DMS53 treated with DMSO at 0.1 percent for 48 hours (cell line): ENCODE measurements around the gene LRRC36.
"Not testable (repeated sequence)": the region's sequence is repeated elsewhere in the genome, so short reads cannot be mapped to it uniquely, and the experiment has no call there.

ENCODE experiments used
- DNase-seq: peaks from one replicate; lab custom pipeline; 2025; ENCODE audit not compliant: unreplicated experiment; lab: John Stamatoyannopoulos, UW

Gene LRRC36

GRCh38 chr16:67341250-67341649 lies 14.6 kb downstream of the LRRC36 start:
- DNase-seq = no peak

DNA sequence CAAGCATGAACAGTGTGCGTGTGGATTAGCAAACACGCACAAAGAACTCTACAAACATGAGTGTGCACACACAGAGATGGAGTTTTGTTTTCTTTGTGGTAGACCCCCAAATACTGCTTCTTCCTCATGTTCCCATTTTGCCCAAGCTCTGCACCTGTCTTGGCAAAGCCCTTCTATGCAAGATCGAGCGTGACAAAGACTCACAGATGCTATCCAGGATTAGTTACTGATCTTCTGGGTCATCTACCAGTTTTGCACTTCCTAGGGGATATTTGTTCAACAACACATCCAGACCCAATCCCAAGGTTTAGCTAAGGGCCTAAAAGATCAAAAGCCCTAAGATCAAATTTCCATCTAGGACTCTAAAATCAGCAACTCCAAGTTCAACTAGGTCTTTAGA lies 16.0 kb downstream of the LRRC36 start:
- no peak for DNase-seq

DNA sequence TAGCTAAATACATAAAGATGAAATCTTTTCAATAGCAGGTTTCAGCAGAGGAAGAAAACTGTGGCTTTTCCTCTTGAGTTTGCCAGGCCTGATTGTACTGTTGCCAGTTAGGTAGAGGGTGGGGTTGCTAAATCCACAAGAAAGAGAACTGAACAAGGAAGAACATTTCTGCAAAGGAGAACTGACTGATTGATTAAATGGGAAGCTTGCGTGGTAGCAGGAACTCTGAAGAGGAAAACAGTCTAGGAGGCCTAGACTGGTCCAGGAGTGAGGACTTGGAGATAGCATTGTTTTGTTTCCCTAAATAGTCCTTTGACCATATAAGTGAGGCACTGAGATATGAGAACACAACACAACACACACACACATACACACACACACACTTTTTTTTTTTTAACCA lies 18.8 kb downstream of the LRRC36 start:
- DNase-seq = no peak

DNA sequence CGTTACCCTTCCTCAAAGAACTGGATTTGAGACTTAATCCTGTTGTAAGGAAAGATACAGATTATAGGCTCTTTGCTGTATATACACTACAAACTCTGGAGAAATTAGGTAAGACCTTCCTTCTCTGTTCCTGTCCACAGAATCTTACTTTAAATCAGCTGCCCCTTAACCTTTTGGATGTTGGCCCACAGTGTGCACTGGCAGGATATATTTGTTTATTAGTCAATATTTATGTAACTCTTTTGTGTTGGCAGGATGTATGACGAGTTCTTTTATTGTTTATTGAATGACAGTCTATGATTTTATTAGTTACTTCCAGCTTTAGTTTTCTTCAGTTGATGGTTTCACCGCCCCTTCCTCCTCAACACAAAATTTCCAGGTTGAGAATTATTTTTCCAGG lies 19.7 kb downstream of the LRRC36 start:
- DNase-seq = peak; percentile 20

DNA sequence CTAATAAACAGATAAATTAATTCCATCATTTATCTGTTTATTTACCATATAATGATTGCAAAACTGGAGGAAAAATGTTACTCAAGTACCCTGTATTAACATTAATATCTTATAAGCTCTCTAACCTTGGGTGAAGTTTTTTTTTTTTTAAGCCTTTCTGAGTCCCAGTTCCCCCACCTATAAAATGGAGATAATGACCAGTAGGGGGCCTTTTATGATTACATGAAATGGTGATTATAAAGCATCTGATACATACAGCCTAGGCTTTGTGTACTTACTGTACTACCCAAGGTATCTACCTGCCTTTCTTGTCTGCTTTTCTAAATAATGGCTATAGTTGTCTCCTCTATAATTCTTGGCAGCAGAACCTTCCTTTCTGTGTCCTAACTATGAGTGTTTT lies 22.6 kb downstream of the LRRC36 start:
- DNase-seq = peak; percentile 30

DNA sequence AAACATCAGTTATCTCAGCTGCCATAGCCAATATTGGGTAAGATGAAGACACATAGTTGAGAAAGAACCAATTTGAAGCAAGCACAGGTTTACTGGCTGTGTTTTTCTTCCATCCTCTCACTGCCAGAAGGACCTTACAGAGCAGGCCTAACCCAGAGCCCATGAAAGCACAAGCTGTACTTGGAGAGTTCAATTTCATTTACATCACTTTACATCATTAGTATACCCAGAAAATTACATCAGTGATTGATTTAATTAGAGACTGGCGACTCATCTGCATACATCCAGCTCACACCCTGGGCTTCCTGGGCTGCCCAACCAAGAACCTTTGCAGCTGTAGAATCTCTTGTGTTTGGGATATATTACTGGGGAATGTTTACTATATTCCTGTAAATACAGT lies 23.7 kb downstream of the LRRC36 start:
- DNase-seq = no peak

GRCh38 chr16:67352463-67352862 lies 25.8 kb downstream of the LRRC36 start:
- DNase-seq = not testable (repeated sequence)

DNA sequence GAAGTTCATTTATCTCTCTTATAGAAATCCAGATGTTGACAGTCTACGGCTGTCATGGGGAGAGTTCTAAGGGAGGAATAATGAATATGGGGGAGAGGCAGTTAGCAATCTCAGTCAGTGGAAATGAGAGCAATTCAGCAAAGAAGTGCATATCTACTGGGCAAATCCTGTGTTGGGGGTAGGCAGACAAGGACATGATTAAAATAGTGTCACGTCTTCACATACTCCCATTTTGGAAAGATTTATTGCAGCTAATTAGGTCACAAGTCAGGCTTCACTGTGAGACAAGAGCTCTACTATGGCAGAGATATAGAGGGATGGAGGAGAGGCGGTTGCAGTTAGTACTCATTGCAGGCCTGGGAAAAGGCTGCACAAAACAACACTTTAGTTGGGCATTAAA lies 29.8 kb downstream of the LRRC36 start:
- DNase-seq = no peak

DNA sequence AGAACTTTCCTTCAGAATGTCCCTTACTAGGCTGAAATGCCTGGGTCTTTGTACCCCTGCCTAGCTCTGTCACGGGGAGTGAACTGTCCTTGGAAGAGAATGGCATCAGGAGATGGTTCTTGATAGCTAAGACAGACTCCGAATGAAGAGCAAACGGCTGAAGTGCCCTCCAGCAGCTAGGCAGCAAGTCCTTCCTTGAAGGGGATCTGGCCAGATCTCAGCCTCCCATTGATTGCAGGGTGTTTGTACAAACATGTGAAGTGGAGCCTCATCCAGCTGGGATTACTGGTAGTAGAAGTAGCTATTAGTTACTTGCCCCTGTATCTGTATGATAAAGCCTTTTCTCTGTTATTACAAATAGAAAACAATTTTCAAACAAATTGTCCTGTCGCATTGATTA lies 30.9 kb downstream of the LRRC36 start:
- no peak for DNase-seq

DNA sequence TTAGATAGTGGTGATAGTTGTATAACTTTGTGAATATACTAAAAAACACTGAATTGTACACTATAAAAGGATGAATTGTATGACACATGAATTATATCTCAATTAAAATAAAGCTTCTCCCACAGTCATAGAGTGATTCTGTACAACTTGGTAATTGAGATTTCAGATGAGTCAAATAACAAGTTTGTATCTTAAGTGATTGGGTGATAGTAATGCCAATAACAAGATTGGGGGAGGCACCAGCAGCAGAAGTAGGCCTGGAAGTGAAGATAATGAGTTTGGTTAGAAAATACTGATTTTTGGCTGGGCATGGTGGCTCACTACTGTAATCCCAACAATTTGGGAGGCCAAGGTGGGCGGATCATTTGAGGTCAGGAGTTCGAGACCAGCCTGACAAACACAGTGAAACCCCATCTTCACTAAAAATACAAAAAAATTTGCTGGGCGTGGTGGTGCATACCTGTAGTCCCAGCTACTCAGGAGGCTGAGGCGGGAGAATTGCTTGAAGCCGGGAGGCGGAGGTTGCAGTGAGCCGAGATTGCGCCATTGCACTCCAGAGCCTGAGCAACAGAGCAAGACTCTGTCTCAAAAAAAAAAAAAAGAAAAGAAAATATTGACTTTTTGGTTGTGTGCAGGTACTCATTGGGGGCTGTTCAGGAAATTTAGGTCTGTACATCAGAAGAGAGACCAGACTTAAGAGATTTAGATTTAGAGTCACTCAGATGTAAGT lies 33.1 kb downstream of the LRRC36 start:
- not testable (repeated sequence) for DNase-seq

GRCh38 chr16:67361038-67361437 lies 34.4 kb downstream of the LRRC36 start:
- no peak for DNase-seq

DNA sequence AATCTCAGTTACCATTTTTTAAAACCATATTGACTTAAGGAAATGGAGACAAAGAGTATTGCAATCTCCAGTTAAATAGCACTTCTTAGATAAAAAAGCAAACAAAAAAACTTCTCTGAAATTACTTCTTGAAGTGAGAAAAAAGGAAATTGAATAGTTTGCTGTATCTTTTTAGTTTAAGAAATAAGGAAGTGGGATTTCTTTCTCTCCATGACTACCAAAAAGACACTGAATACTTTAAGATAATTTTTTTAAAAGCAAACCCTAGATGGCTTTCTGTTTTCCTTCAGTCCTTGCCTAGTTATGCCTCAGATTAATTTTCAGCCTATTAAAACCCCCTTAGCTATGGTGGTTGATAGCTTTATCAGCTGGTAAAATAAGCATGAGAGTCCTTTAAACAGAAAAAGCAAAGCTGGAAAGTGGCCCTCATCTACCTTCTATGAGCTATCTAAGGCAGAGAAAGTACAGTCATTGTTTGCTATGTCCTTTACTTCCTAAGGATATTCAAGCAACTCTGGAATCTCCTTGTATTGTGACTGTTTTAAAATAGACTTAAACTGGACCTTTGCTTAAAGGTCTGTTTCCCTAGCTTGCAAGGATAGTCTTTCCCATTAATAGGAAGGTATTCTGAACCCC lies 38.1 kb downstream of the LRRC36 start:
- no peak for DNase-seq

DNA sequence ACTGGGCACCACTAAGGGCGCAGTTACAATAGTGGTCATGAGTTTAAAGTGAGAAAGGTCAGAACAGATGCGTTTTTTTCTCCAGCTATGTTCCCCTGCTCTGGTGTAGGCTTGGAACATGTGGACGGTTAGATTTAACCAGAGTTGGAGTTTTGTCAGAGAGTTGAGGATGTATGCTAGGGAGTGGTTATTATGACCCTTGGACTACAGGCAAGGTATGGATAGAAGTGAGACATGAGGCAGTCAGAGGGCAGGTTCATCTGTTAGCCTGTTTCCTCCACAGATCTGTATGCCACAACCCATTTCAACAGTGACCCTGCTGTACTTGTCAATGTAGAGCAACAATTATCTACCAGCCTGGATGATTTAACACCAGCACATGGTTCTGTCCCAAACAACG lies 44.0 kb downstream of the LRRC36 start:
- DNase-seq = no peak

DNA sequence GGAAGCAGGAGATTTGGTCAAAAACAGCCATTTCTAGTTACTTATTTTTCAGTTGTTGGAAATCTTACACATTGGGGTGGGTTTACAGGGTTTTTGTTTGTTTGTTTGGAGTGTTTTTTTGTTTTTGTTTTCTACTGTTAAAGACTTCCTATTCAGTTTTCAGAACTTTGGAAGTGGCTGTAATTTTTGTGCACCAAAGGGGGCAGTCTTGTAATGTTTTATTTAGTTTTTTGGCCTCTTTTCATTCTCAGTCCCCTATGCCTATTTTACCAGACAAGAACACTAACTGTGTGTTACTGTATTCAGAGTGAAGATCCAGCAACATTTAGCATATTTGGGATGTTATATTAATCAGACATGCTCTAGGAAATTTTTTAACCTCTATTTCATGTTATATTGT lies 46.0 kb downstream of the LRRC36 start:
- DNase-seq = no peak

GRCh38 chr16:67376012-67376411 lies 49.4 kb downstream of the LRRC36 start:
- DNase-seq = not testable (repeated sequence)

GRCh38 chr16:67378642-67379041 lies 52.0 kb downstream of the LRRC36 start:
- DNase-seq = no peak

- no peak for DNase-seq
Measured at GRCh38 chr16:67383284-67383683, 56.7 kb downstream of the LRRC36 start.

GRCh38 chr16:67384778-67385510 lies 58.3 kb downstream of the LRRC36 start:
- DNase-seq = no peak

GRCh38 chr16:67386861-67387455 lies 60.3 kb downstream of the LRRC36 start:
- no peak for DNase-seq

DNA sequence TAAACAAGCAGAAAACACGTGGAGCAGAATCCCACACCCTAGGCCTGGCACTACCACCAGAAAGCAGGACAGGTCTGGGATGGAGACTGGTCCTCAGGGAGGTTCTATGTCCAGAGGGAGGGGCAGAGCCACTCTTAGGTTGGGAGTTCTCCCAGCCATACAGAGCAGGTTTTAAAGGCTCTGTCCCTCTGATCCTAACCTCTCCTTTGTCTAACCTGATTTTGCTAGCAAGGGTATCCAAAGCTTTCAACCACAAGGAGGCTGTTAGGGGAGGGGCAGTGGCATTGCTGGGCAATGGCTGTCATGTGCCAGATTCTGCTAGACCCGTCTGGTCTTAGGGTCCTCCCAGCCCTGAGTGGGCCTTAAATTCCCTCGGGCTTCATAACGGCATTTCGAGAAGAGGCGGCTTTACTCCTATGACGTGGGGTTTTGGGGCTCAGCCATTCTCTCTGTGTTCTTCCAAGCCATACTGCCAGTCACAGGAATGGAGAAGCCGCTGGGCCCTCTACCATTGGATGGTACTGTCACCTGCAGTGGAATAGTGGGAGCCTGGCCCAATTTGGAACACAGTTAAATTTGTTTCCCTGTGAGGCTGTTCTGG lies 61.0 kb downstream of the LRRC36 start:
- no peak for DNase-seq

GRCh38 chr16:67388191-67388590 lies 61.6 kb downstream of the LRRC36 start:
- DNase-seq = no peak
